Fibroblast of peridontal ligament (primary cell): ENCODE measurements around the gene HSPBAP1.
"Not testable (repeated sequence)": the region's sequence is repeated elsewhere in the genome, so short reads cannot be mapped to it uniquely, and the experiment has no call there.

Experiments
- DNase-seq: peaks from one replicate; pipeline ENCODE4 v3.0.0-alpha.2; 2010; ENCODE audit errors: extremely low read depth

HSPBAP1 gene

GRCh38 chr3:122785231-122785630 lies 8.4 kb downstream of the HSPBAP1 start:
- no peak for DNase-seq

GRCh38 chr3:122784436-122784835 lies 9.2 kb downstream of the HSPBAP1 start:
- DNase-seq: no peak

GRCh38 chr3:122782804-122783203 lies 10.8 kb downstream of the HSPBAP1 start:
- DNase-seq: no peak

- DNase-seq: no peak
These were observed 16.1 kb downstream of the HSPBAP1 start for GRCh38 chr3:122777563-122777962.

GRCh38 chr3:122776675-122777468 lies 16.8 kb downstream of the HSPBAP1 start:
- DNase-seq: no peak

- DNase-seq: peak; percentile 58
These were observed 19.1 kb downstream of the HSPBAP1 start for GRCh38 chr3:122774564-122774963.

- no peak for DNase-seq
These were observed 19.6 kb downstream of the HSPBAP1 start for GRCh38 chr3:122773944-122774509.

- DNase-seq: no peak
These were observed 20.8 kb downstream of the HSPBAP1 start for GRCh38 chr3:122772827-122773226.

- no peak for DNase-seq
These were observed 23.0 kb downstream of the HSPBAP1 start for GRCh38 chr3:122770521-122771202.

- no peak for DNase-seq
These were observed 25.9 kb downstream of the HSPBAP1 start for GRCh38 chr3:122767540-122768372.

- no peak for DNase-seq
These were observed 27.2 kb downstream of the HSPBAP1 start for GRCh38 chr3:122766430-122766829.

GRCh38 chr3:122760453-122761271 lies 33.0 kb downstream of the HSPBAP1 start:
- no peak for DNase-seq

GRCh38 chr3:122758877-122759560 lies 34.6 kb downstream of the HSPBAP1 start:
- no peak for DNase-seq

GRCh38 chr3:122755491-122755890 lies 38.1 kb downstream of the HSPBAP1 start:
- DNase-seq: no peak

GRCh38 chr3:122754929-122755328 lies 38.7 kb downstream of the HSPBAP1 start:
- DNase-seq: peak; percentile 43

GRCh38 chr3:122748347-122748746 lies 45.3 kb downstream of the HSPBAP1 start:
- DNase-seq: no peak

GRCh38 chr3:122747295-122747694 lies 46.3 kb downstream of the HSPBAP1 start:
- DNase-seq: not testable (repeated sequence)

- peak; percentile 39 for DNase-seq
These were observed 48.1 kb downstream of the HSPBAP1 start for GRCh38 chr3:122745369-122746021.

GRCh38 chr3:122743581-122744120 lies 50.0 kb downstream of the HSPBAP1 start:
- DNase-seq: no peak

- no peak for DNase-seq
These were observed 51.4 kb downstream of the HSPBAP1 start for GRCh38 chr3:122742234-122742633.
